Measurements from ENCODE around the gene MAST2.

GRCh38 chr1:45890078-45890477, 86.7 kb downstream of the MAST2 start:
- TF ChIP-seq CTCF (IDR thresholded peaks at IDR 0.05; ENCODE audit: low read length) (no peak), EZH2 (IDR thresholded peaks at IDR 0.05; ENCODE audit: borderline replicate concordance, low read length) (no peak)

All from OCI-LY1 (cell line).